HUES64 (cell line): Measurements from ENCODE around the gene BRD4.

ENCODE experiments used
- H3K27ac ChIP-seq: 2 replicates; pipeline ENCODE4 v1.7.0; 2013; ENCODE audit warnings: low read depth, low read length, inconsistent platforms
- H3K27me3 ChIP-seq: 2 replicates; pipeline ENCODE4 v1.6.1; 2013; ENCODE audit warnings: mild to moderate bottlenecking, low read length; ENCODE audit not compliant: insufficient read depth
- H3K36me3 ChIP-seq: 2 replicates; pipeline ENCODE4 v1.6.1; 2013; ENCODE audit warnings: mild to moderate bottlenecking, low read length; ENCODE audit not compliant: insufficient read depth
- H3K4me1 ChIP-seq: 2 replicates; pipeline ENCODE4 v1.6.1; 2013; ENCODE audit warnings: mild to moderate bottlenecking, low read length, moderate library complexity; ENCODE audit not compliant: insufficient read depth
- H3K4me3 ChIP-seq: 2 replicates; pipeline ENCODE4 v1.5.1; 2013; ENCODE audit warnings: mild to moderate bottlenecking, low read length, moderate library complexity
- H3K9ac ChIP-seq: 2 replicates; pipeline ENCODE4 v1.6.1; 2013; ENCODE audit warnings: mild to moderate bottlenecking, low read depth, low read length
- H3K9me3 ChIP-seq: 2 replicates; pipeline ENCODE4 v1.6.1; 2013; ENCODE audit warnings: low read depth, low read length; ENCODE audit not compliant: insufficient read depth
- WGBS: fragments of 150-250, 120-280 bp; methylation state at CpG from one replicate; pipeline ENCODE4 v1.1.7; 2013; ENCODE audit warnings: missing lambda C conversion rate; 5-methylcytosine and 5-hydroxymethylcytosine counted together

The BRD4 gene

GRCh38 chr19:15260939-15261338 is 71.4 kb downstream of the BRD4 start:
- no peaks in the 10 kb centered on the region for H3K9me3 ChIP-seq
- no peak overlapping the region for H3K9ac ChIP-seq
- H3K27ac ChIP-seq, result no peak overlapping the region
- WGBS, result 89% methylated on average over 8 of the region's 8 CpGs
- no peak overlapping the region for H3K4me3 ChIP-seq
- H3K36me3 ChIP-seq, result peaks cover 98% of the 10 kb centered on the region
- H3K27me3 ChIP-seq, result no peaks in the 10 kb centered on the region
- no peaks in the 10 kb centered on the region for H3K4me1 ChIP-seq

- Histone ChIP-seq H3K9ac (no peak overlapping the region), H3K27ac (no peak overlapping the region), H3K36me3 (peaks cover 98% of the 10 kb centered on the region), H3K27me3 (no peaks in the 10 kb centered on the region), H3K4me1 (no peaks in the 10 kb centered on the region), H3K4me3 (no peak overlapping the region), H3K9me3 (no peaks in the 10 kb centered on the region)
- WGBS, result 92% methylated on average over 5 of the region's 5 CpGs
Measured at GRCh38 chr19:15259907-15260306, 72.4 kb downstream of the BRD4 start.

GRCh38 chr19:15257782-15258181 is 74.6 kb downstream of the BRD4 start:
- 94% methylated on average over 6 of the region's 6 CpGs for WGBS
- no peaks in the 10 kb centered on the region for H3K4me1 ChIP-seq
- H3K27me3 ChIP-seq, result no peaks in the 10 kb centered on the region
- no peak overlapping the region for H3K9ac ChIP-seq
- no peak overlapping the region for H3K4me3 ChIP-seq
- H3K27ac ChIP-seq, result no peak overlapping the region
- H3K36me3 ChIP-seq, result peaks cover 98% of the 10 kb centered on the region
- H3K9me3 ChIP-seq, result no peaks in the 10 kb centered on the region

- Histone ChIP-seq H3K9me3 (no peaks in the 10 kb centered on the region), H3K4me3 (no peak overlapping the region), H3K36me3 (peaks cover 98% of the 10 kb centered on the region), H3K4me1 (peaks cover 7% of the 10 kb centered on the region), H3K9ac (no peak overlapping the region), H3K27ac (no peak overlapping the region), H3K27me3 (no peaks in the 10 kb centered on the region)
- whole genome bisulfite sequencing, result 97% methylated on average over 22 of the region's 22 CpGs
Measured at GRCh38 chr19:15256708-15257331, 75.5 kb downstream of the BRD4 start.

GRCh38 chr19:15255359-15255990 is 76.9 kb downstream of the BRD4 start:
- no peak overlapping the region for H3K4me3 ChIP-seq
- H3K36me3 ChIP-seq, result peaks cover 93% of the 10 kb centered on the region
- 96% methylated on average over 22 of the region's 22 CpGs for WGBS
- H3K9ac ChIP-seq, result no peak overlapping the region
- no peaks in the 10 kb centered on the region for H3K27me3 ChIP-seq
- no peak overlapping the region for H3K27ac ChIP-seq
- H3K9me3 ChIP-seq, result no peaks in the 10 kb centered on the region
- H3K4me1 ChIP-seq, result peaks cover 7% of the 10 kb centered on the region

GRCh38 chr19:15254547-15254946 is 77.8 kb downstream of the BRD4 start:
- Histone ChIP-seq H3K36me3 (peaks cover 93% of the 10 kb centered on the region), H3K9me3 (no peaks in the 10 kb centered on the region), H3K27ac (no peak overlapping the region), H3K9ac (no peak overlapping the region), H3K27me3 (no peaks in the 10 kb centered on the region), H3K4me1 (peaks cover 7% of the 10 kb centered on the region), H3K4me3 (no peak overlapping the region)
- 96% methylated on average over 10 of the region's 10 CpGs for WGBS

GRCh38 chr19:15253513-15253912 is 78.8 kb downstream of the BRD4 start:
- Histone ChIP-seq H3K4me3 (no peak overlapping the region), H3K9me3 (no peaks in the 10 kb centered on the region), H3K27me3 (no peaks in the 10 kb centered on the region), H3K27ac (no peak overlapping the region), H3K36me3 (peaks cover 92% of the 10 kb centered on the region), H3K4me1 (peaks cover 7% of the 10 kb centered on the region), H3K9ac (no peak overlapping the region)
- 95% methylated on average over 15 of the region's 15 CpGs for WGBS

GRCh38 chr19:15253061-15253460 is 79.3 kb downstream of the BRD4 start:
- H3K27ac ChIP-seq, result no peak overlapping the region

GRCh38 chr19:15252398-15253018 is 79.8 kb downstream of the BRD4 start:
- Histone ChIP-seq H3K9ac (no peak overlapping the region; the same call in 1 of the 2 replicates), H3K4me1 (peaks cover 7% of the 10 kb centered on the region), H3K27me3 (no peaks in the 10 kb centered on the region), H3K36me3 (peaks cover 92% of the 10 kb centered on the region), H3K4me3 (no peak overlapping the region), H3K9me3 (no peaks in the 10 kb centered on the region), H3K27ac (peak overlapping the region; percentile 68)
- WGBS, result 86% methylated on average over 9 of the region's 9 CpGs

More at GRCh38 chr19:15253061-15253460, 79.3 kb downstream of the BRD4 start:
- Histone ChIP-seq H3K9me3 (no peaks in the 10 kb centered on the region), H3K4me1 (peaks cover 7% of the 10 kb centered on the region), H3K9ac (no peak overlapping the region), H3K4me3 (no peak overlapping the region), H3K27me3 (no peaks in the 10 kb centered on the region), H3K36me3 (peaks cover 92% of the 10 kb centered on the region)
- WGBS, result 93% methylated on average over 6 of the region's 7 CpGs

- peak overlapping the region; percentile 68 for H3K27ac ChIP-seq
- H3K27me3 ChIP-seq, result no peaks in the 10 kb centered on the region
- no peak overlapping the region for H3K4me3 ChIP-seq
- no peaks in the 10 kb centered on the region for H3K9me3 ChIP-seq
- H3K36me3 ChIP-seq, result peaks cover 92% of the 10 kb centered on the region
- 62% methylated on average over 12 of the region's 14 CpGs for WGBS
- peaks cover 7% of the 10 kb centered on the region for H3K4me1 ChIP-seq
- 0 out of 2 replicates have a peak overlapping the region, but pooled peaks have one; percentile 25 for H3K9ac ChIP-seq
Measured at GRCh38 chr19:15251749-15252397, 80.5 kb downstream of the BRD4 start.
